Urinary bladder (tissue), 2 donors: ENCODE data around the gene OR8J3. TPM values are rescaled to one million over a fixed set of nuclear protein-coding genes. Genes with fewer than 3 reads are reported as not detected.

Source experiments
- polyA plus RNA-seq: library from polyadenylated mRNA; stranded (reverse); fragments of 200-250 nt; gene quantifications from one replicate; pipeline ENCODE4 v1.2.3, GENCODE V29; 2013
- small RNA-seq: library from RNA; depleted of rRNA; stranded (forward); fragments of <200 nt; gene quantifications from one replicate; pipeline ENCODE3, GENCODE V24; 2014
- total RNA-seq: library from RNA; depleted of rRNA; stranded (reverse); fragments of >200 nt; gene quantifications from one replicate; pipeline ENCODE4 v1.2.3, GENCODE V29; 2014
- donor health status: healthy.

OR8J3 gene
- total and polyA plus RNA-seq, 2 donors: not detected

Small RNA genes within 50 kb of the gene (small RNA-seq; reads per million reads assigned to genes)
- gene OR8I4P: not detected

Other genes with a start within 250 kb of the OR8J3 start
- gene OR5W2, start 225.6 kb downstream of the OR8J3 start, total RNA-seq: not detected
- not detected for gene OR5W2, start 225.6 kb downstream of the OR8J3 start, polyA plus RNA-seq
- not detected for gene OR5I1, start 203.8 kb downstream of the OR8J3 start, total RNA-seq
- not detected for gene OR5I1, start 203.8 kb downstream of the OR8J3 start, polyA plus RNA-seq
- not detected for gene OR10AG1, start 170.3 kb downstream of the OR8J3 start, total RNA-seq
- not detected for gene OR10AG1, start 170.3 kb downstream of the OR8J3 start, polyA plus RNA-seq
- not detected for gene OR5F1, start 145.6 kb downstream of the OR8J3 start, total RNA-seq
- not detected for gene OR5F1, start 145.6 kb downstream of the OR8J3 start, polyA plus RNA-seq
- gene OR5AS1, start 112.5 kb downstream of the OR8J3 start, total RNA-seq: not detected
- not detected for gene OR5AS1, start 112.5 kb downstream of the OR8J3 start, polyA plus RNA-seq
- gene OR8I2, start 46.9 kb downstream of the OR8J3 start, total RNA-seq: not detected
- gene OR8I2, start 46.9 kb downstream of the OR8J3 start, polyA plus RNA-seq: not detected
- not detected for gene OR8H2, start 36.5 kb downstream of the OR8J3 start, total RNA-seq
- not detected for gene OR8H2, start 36.5 kb downstream of the OR8J3 start, polyA plus RNA-seq
- gene OR8H3, start 17.8 kb downstream of the OR8J3 start, total RNA-seq: not detected
- gene OR8H3, start 17.8 kb downstream of the OR8J3 start, polyA plus RNA-seq: not detected
- gene OR8K5, start 20.1 kb upstream of the OR8J3 start, total RNA-seq: not detected
- not detected for gene OR8K5, start 20.1 kb upstream of the OR8J3 start, polyA plus RNA-seq
- not detected for gene OR5J2, start 36.4 kb upstream of the OR8J3 start, total RNA-seq
- gene OR5J2, start 36.4 kb upstream of the OR8J3 start, polyA plus RNA-seq: not detected
- gene OR5T2, start 94.1 kb upstream of the OR8J3 start, total RNA-seq: not detected
- not detected for gene OR5T2, start 94.1 kb upstream of the OR8J3 start, polyA plus RNA-seq
- gene OR5T3, start 112.1 kb upstream of the OR8J3 start, total RNA-seq: not detected
- gene OR5T3, start 112.1 kb upstream of the OR8J3 start, polyA plus RNA-seq: not detected
- not detected for gene OR5T1, start 134.0 kb upstream of the OR8J3 start, total RNA-seq
- gene OR5T1, start 134.0 kb upstream of the OR8J3 start, polyA plus RNA-seq: not detected
- not detected for gene OR8H1, start 152.1 kb upstream of the OR8J3 start, total RNA-seq
- not detected for gene OR8H1, start 152.1 kb upstream of the OR8J3 start, polyA plus RNA-seq
- not detected for gene OR8K3, start 174.9 kb upstream of the OR8J3 start, total RNA-seq
- gene OR8K3, start 174.9 kb upstream of the OR8J3 start, polyA plus RNA-seq: not detected
- gene OR8K1, start 205.8 kb upstream of the OR8J3 start, total RNA-seq: not detected
- not detected for gene OR8K1, start 205.8 kb upstream of the OR8J3 start, polyA plus RNA-seq
- not detected for gene OR8J1, start 214.1 kb upstream of the OR8J3 start, total RNA-seq
- gene OR8J1, start 214.1 kb upstream of the OR8J3 start, polyA plus RNA-seq: not detected
- gene OR8U1, start 235.4 kb upstream of the OR8J3 start, total RNA-seq: not detected
- not detected for gene OR8U1, start 235.4 kb upstream of the OR8J3 start, polyA plus RNA-seq